GM10847 (cell line): ENCODE measurements around the gene GBA2.

Source experiments
- POLR2A ChIP-seq: IDR thresholded peaks from 2 replicates; pipeline ENCODE4 v1.6.1; 2011; ENCODE audit not compliant: insufficient read length; ENCODE audit errors: extremely low read depth

GBA2 gene

GRCh38 chr9:35748858-35749514 is at the start of gene GBA2, which contains the start of gene RGP1:
TSS of gene GBA2 (minus strand) at chr9:35749228. CDS start at chr9:35748704, 524 bp downstream.
TSS of gene RGP1 (plus strand) at chr9:35749287. CDS start at chr9:35749756, 469 bp downstream.
- peak; percentile 67 for TF ChIP-seq POLR2A

GRCh38 chr9:35797311-35798109 is 48.5 kb upstream of the GBA2 start:
- no peak for TF ChIP-seq POLR2A

- TF ChIP-seq POLR2A, result no peak
Measured at GRCh38 chr9:35795695-35796094, 46.7 kb upstream of the GBA2 start.

GRCh38 chr9:35793461-35793860 is 44.4 kb upstream of the GBA2 start:
- no peak for TF ChIP-seq POLR2A

GRCh38 chr9:35792826-35793225 is 43.8 kb upstream of the GBA2 start:
- no peak for TF ChIP-seq POLR2A

GRCh38 chr9:35792024-35792813 is 43.2 kb upstream of the GBA2 start:
- TF ChIP-seq POLR2A, result no peak

GRCh38 chr9:35791297-35791921 is 42.4 kb upstream of the GBA2 start, which contains the start of gene NPR2:
TSS of gene NPR2 (plus strand) at chr9:35791591. CDS start at chr9:35792409, 818 bp downstream.
- TF ChIP-seq POLR2A, result no peak

- TF ChIP-seq POLR2A, result no peak
Measured at GRCh38 chr9:35790385-35791296, 41.6 kb upstream of the GBA2 start.

- no peak for TF ChIP-seq POLR2A
Measured at GRCh38 chr9:35790025-35790384, 41.0 kb upstream of the GBA2 start.

- no peak for TF ChIP-seq POLR2A
Measured at GRCh38 chr9:35789541-35789940, 40.5 kb upstream of the GBA2 start.

GRCh38 chr9:35783418-35783817 is 34.4 kb upstream of the GBA2 start:
- no peak for TF ChIP-seq POLR2A

GRCh38 chr9:35781066-35781465 is 32.0 kb upstream of the GBA2 start:
- TF ChIP-seq POLR2A, result no peak

- TF ChIP-seq POLR2A, result no peak
Measured at GRCh38 chr9:35778496-35778895, 29.5 kb upstream of the GBA2 start.

GRCh38 chr9:35776018-35776417 is 27.0 kb upstream of the GBA2 start:
- no peak for TF ChIP-seq POLR2A
